Stimulated activated memory B cell treated with anti-CD40 and anti-IgM and Interleukin-4, amounts not matched to agents 10 μg/mL and 1 μg/mL and 100 μg/mL, for 72 hours (primary cell): Measurements from ENCODE around the gene LRRC45.
A peak's percentile ranks its signal among the peaks of the same experiment; 100 is the strongest.

Source experiments
- ATAC-seq: fragments of 150-1000 bp; cut with Tn5 transposase; 2 replicates; pipeline ENCODE4 v1.10.0; 2021
- H3K27ac Mint-ChIP-seq: one replicate; pipeline ENCODE4 v1.8.0; 2022; ENCODE audit warnings: mild to moderate bottlenecking, mixed read lengths
- H3K27me3 Mint-ChIP-seq: one replicate; pipeline ENCODE4 v1.8.0; 2022; ENCODE audit warnings: mixed read lengths
- H3K36me3 Mint-ChIP-seq: one replicate; pipeline ENCODE4 v1.8.0; 2022; ENCODE audit warnings: mixed read lengths
- H3K4me1 Mint-ChIP-seq: one replicate; pipeline ENCODE4 v1.8.0; 2022; ENCODE audit warnings: mixed read lengths
- H3K4me3 Mint-ChIP-seq: one replicate; pipeline ENCODE4 v1.8.0; 2022; ENCODE audit warnings: mild to moderate bottlenecking, moderate library complexity, mixed read lengths
- H3K9me3 Mint-ChIP-seq: one replicate; pipeline ENCODE4 v1.8.0; 2022; ENCODE audit warnings: mixed read lengths

Gene LRRC45

GRCh38 chr17:82041144-82041814 lies 18.2 kb downstream of the LRRC45 start:
- H3K4me3 Mint-ChIP-seq, result no peak overlapping the region
- H3K27ac Mint-ChIP-seq, result no peak overlapping the region
- H3K9me3 Mint-ChIP-seq, result no peaks in the 10 kb centered on the region
- H3K36me3 Mint-ChIP-seq, result no peaks in the 10 kb centered on the region
- ATAC-seq, result no peak
- peaks cover 19% of the 10 kb centered on the region for H3K4me1 Mint-ChIP-seq
- no peaks in the 10 kb centered on the region for H3K27me3 Mint-ChIP-seq

- Mint-ChIP-seq H3K9me3 (no peaks in the 10 kb centered on the region), H3K27ac (no peak overlapping the region), H3K27me3 (no peaks in the 10 kb centered on the region), H3K4me1 (peaks cover 13% of the 10 kb centered on the region), H3K36me3 (peaks cover 11% of the 10 kb centered on the region), H3K4me3 (no peak overlapping the region)
- no peak for ATAC-seq
Observed at GRCh38 chr17:82042649-82043048, 19.5 kb downstream of the LRRC45 start.

- no peaks in the 10 kb centered on the region for H3K27me3 Mint-ChIP-seq
Observed at GRCh38 chr17:82043507-82043906, 20.4 kb downstream of the LRRC45 start.

GRCh38 chr17:82045936-82046484 lies 22.9 kb downstream of the LRRC45 start:
- Mint-ChIP-seq H3K4me3 (no peak overlapping the region), H3K36me3 (peaks cover 13% of the 10 kb centered on the region), H3K27ac (no peak overlapping the region), H3K4me1 (peaks cover 13% of the 10 kb centered on the region), H3K27me3 (no peaks in the 10 kb centered on the region), H3K9me3 (no peaks in the 10 kb centered on the region)
- ATAC-seq, result no peak

More at GRCh38 chr17:82043507-82043906, 20.4 kb downstream of the LRRC45 start:
- Mint-ChIP-seq H3K36me3 (peaks cover 13% of the 10 kb centered on the region), H3K4me1 (peaks cover 7% of the 10 kb centered on the region), H3K4me3 (no peak overlapping the region), H3K9me3 (no peaks in the 10 kb centered on the region), H3K27ac (no peak overlapping the region)
- ATAC-seq, result no peak

GRCh38 chr17:82046903-82047302 lies 23.8 kb downstream of the LRRC45 start:
- H3K27ac Mint-ChIP-seq, result no peak overlapping the region
- H3K9me3 Mint-ChIP-seq, result no peaks in the 10 kb centered on the region
- no peaks in the 10 kb centered on the region for H3K27me3 Mint-ChIP-seq
- peaks cover 13% of the 10 kb centered on the region for H3K36me3 Mint-ChIP-seq
- no peak overlapping the region for H3K4me3 Mint-ChIP-seq
- H3K4me1 Mint-ChIP-seq, result peaks cover 14% of the 10 kb centered on the region
- ATAC-seq, result no peak

GRCh38 chr17:82047379-82047778 lies 24.3 kb downstream of the LRRC45 start:
- H3K27ac Mint-ChIP-seq, result no peak overlapping the region
- H3K4me1 Mint-ChIP-seq, result peaks cover 14% of the 10 kb centered on the region
- no peaks in the 10 kb centered on the region for H3K9me3 Mint-ChIP-seq
- no peak for ATAC-seq
- H3K4me3 Mint-ChIP-seq, result no peak overlapping the region
- H3K36me3 Mint-ChIP-seq, result peaks cover 13% of the 10 kb centered on the region
- no peaks in the 10 kb centered on the region for H3K27me3 Mint-ChIP-seq

GRCh38 chr17:82047914-82048570 lies 24.9 kb downstream of the LRRC45 start:
- Mint-ChIP-seq H3K27me3 (no peaks in the 10 kb centered on the region), H3K27ac (no peak overlapping the region), H3K4me1 (peaks cover 14% of the 10 kb centered on the region), H3K9me3 (no peaks in the 10 kb centered on the region), H3K4me3 (no peak overlapping the region), H3K36me3 (peaks cover 13% of the 10 kb centered on the region)
- no peak for ATAC-seq

GRCh38 chr17:82048571-82048971 lies 25.5 kb downstream of the LRRC45 start:
- H3K27ac Mint-ChIP-seq, result no peak overlapping the region
- peaks cover 13% of the 10 kb centered on the region for H3K36me3 Mint-ChIP-seq
- no peak overlapping the region for H3K4me3 Mint-ChIP-seq
- no peaks in the 10 kb centered on the region for H3K9me3 Mint-ChIP-seq
- no peak for ATAC-seq
- no peaks in the 10 kb centered on the region for H3K27me3 Mint-ChIP-seq
- H3K4me1 Mint-ChIP-seq, result peaks cover 14% of the 10 kb centered on the region

- Mint-ChIP-seq H3K36me3 (peaks cover 13% of the 10 kb centered on the region), H3K4me1 (peaks cover 14% of the 10 kb centered on the region), H3K4me3 (no peak overlapping the region), H3K9me3 (no peaks in the 10 kb centered on the region), H3K27me3 (no peaks in the 10 kb centered on the region), H3K27ac (no peak overlapping the region)
- ATAC-seq, result no peak
Observed at GRCh38 chr17:82049106-82049505, 26.0 kb downstream of the LRRC45 start.

GRCh38 chr17:82049521-82049971 lies 26.4 kb downstream of the LRRC45 start:
- Mint-ChIP-seq H3K27ac (no peak overlapping the region), H3K9me3 (no peaks in the 10 kb centered on the region), H3K27me3 (no peaks in the 10 kb centered on the region), H3K36me3 (peaks cover 15% of the 10 kb centered on the region), H3K4me1 (peaks cover 14% of the 10 kb centered on the region), H3K4me3 (no peak overlapping the region)
- ATAC-seq, result no peak

GRCh38 chr17:82050152-82050760 lies 27.2 kb downstream of the LRRC45 start:
- peak overlapping the region; percentile 83 for H3K27ac Mint-ChIP-seq
- no peaks in the 10 kb centered on the region for H3K27me3 Mint-ChIP-seq
- no peak for ATAC-seq
- H3K36me3 Mint-ChIP-seq, result peaks cover 22% of the 10 kb centered on the region
- no peaks in the 10 kb centered on the region for H3K9me3 Mint-ChIP-seq
- peaks cover 19% of the 10 kb centered on the region for H3K4me1 Mint-ChIP-seq
- peak overlapping the region; percentile 82 for H3K4me3 Mint-ChIP-seq

- ATAC-seq, result no peak
- peak overlapping the region; percentile 82 for H3K4me3 Mint-ChIP-seq
- H3K9me3 Mint-ChIP-seq, result no peaks in the 10 kb centered on the region
- peaks cover 19% of the 10 kb centered on the region for H3K4me1 Mint-ChIP-seq
- H3K27me3 Mint-ChIP-seq, result no peaks in the 10 kb centered on the region
- peak overlapping the region; percentile 83 for H3K27ac Mint-ChIP-seq
- H3K36me3 Mint-ChIP-seq, result peaks cover 23% of the 10 kb centered on the region
Observed at GRCh38 chr17:82050761-82051641, 27.9 kb downstream of the LRRC45 start.

- Mint-ChIP-seq H3K4me3 (peak within 1 kb of the TSS; percentile 85), H3K27me3 (no peaks in the 10 kb centered on the region), H3K27ac (peak within 1 kb of the TSS; percentile 83), H3K36me3 (peaks cover 25% of the 10 kb centered on the region), H3K4me1 (peaks cover 19% of the 10 kb centered on the region), H3K9me3 (no peaks in the 10 kb centered on the region)
- ATAC-seq, result peak; percentile 86
Observed at GRCh38 chr17:82051776-82052637, 28.9 kb downstream of the LRRC45 start, which contains the start of the genes GPS1 and RFNG. GPS1 (plus strand) TSS chr17:82051898; CDS start chr17:82051932, 34 bp downstream. RFNG (minus strand) TSS chr17:82051811; CDS start chr17:82051766, 45 bp downstream.

GRCh38 chr17:82052638-82053059 lies 29.5 kb downstream of the LRRC45 start:
- peak overlapping the region; percentile 85 for H3K4me3 Mint-ChIP-seq
- H3K27me3 Mint-ChIP-seq, result no peaks in the 10 kb centered on the region
- no peak for ATAC-seq
- H3K36me3 Mint-ChIP-seq, result peaks cover 19% of the 10 kb centered on the region
- peak overlapping the region; percentile 49 for H3K27ac Mint-ChIP-seq
- peaks cover 19% of the 10 kb centered on the region for H3K4me1 Mint-ChIP-seq
- H3K9me3 Mint-ChIP-seq, result no peaks in the 10 kb centered on the region
